NCI-H446 (cell line): ENCODE results near the gene SGPP1.
"Not testable (repeated sequence)": the region's sequence is repeated elsewhere in the genome, so short reads cannot be mapped to it uniquely, and the experiment has no call there.

ENCODE experiments used
- DNase-seq, 2 experiments: peaks; one replicate each; lab custom pipeline; 2025; lab: John Stamatoyannopoulos, UW

The SGPP1 gene

DNA sequence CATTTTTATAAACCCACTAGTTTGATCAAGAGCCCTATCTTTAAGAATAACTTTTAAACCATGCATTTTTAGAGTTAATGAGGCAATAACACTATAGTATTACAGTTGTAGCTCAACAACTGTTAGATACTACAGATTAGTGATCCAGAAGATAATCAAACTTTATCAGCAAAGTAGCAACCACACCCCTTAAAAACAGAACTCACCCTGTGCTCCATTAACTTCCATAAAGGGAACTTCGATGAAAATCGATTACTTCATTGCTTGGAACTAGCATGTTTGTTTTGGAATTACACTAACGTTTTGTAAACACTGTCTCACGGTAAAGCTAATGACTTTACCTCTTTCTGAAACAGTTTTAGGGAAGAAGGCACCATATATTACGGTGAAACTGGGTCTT lies 1.4 kb downstream of the SGPP1 start:
- no peak for DNase-seq

DNA sequence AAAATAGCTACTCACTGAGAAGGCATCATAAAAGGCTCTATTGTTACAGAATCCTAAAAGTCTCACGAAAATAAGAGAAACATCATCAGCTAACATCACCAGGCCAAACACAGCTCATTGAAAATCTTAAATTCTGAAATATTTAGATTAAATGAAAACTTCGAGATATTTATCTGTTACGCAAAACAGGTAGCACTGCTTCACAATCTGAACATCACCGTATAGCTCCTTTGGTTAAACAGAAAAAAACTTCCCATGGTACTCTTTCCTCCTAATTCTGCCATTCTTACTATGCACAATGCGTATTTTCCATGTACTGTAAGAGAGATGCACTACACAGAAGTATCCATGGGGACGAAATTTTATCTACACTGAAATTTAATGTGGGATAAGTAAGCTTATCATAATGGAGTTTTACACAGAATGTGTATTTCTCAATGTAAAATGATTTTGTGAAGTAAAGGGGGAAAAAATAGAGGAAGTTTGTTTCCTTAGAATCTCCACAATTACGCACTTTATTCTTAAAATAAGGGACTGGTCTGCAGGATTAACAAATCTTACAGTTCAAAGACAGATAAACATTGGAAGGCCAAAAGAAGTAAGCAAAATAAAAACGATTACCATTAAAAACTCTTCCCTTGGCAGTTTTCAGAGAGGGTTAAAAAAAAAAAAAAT lies 1.9 kb downstream of the SGPP1 start:
- DNase-seq, result no peak

DNA sequence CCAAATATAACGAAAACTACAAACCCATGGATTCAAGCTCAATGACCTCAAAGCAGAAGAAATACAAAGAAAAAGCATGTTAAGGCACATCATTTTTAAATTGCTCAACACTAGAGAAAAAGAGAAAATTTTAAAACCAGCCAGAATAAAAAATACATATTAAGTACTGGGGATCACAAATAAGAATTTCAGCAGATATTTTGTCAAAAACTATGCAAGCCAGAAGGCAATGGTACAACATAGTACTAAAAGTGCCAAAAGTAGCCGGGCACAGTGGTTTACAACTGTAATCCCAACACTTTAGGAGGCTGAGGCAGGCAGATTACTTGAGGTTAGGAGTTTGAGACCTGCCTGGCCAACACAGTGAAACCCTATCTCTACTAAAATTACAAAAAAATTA lies 10.2 kb downstream of the SGPP1 start:
- DNase-seq, result no peak

DNA sequence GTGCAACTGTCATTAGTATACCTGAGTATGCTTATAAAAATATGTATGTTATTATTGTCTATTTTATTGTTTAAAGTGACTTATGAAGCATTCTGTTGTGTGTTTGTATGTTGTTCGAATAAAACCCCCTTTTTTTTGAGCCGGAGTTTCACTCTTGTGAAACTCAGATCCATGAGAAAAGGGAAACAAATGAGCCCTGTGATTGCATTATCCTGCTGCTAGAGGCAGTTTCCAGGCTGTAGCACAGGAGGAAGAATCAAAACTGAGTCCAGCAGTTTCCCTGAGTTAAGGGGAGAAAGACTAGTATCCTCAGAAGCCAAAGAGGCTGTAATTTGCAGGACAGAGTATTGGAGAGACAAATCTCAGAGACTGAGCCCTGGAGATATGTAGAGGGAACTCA lies 12.5 kb downstream of the SGPP1 start:
- no peak for DNase-seq

DNA sequence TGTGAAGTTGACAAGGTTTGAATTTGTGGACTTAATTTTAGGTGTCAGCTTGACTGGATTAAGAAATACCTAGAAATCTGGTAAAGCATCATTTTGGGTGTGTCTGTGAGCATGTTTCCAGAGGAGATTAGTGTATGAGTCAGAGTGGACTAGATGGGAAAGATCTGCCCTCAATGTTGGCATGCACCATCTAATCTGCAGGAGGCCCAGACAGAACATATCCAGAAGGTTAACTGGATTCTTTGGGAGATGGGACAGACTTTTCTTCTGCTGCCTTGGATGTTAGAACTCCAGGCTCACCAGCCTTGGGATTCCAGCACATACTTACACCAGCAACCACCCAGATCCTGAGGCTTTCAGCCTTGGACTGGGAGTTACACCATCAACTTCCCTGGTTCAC lies 14.1 kb downstream of the SGPP1 start:
- DNase-seq, result no peak

DNA sequence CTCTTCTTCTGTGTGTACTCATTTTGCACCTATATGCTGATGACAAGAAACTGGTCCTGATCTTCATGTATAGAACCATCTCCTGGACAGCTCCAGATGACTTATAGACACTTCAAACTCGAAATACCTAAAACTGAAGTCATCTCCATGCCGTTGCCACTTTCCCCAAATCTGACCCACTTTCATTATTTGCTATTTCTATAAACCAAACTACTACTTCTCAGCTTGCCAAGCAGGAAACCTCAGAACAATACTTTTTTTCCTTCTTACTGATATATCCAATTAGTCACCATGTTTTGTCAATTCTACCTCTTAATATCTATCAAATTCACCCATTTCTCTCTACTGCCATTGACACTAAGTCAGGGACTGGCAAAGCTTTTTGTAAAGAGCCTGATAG lies 14.8 kb downstream of the SGPP1 start:
- no peak for DNase-seq

DNA sequence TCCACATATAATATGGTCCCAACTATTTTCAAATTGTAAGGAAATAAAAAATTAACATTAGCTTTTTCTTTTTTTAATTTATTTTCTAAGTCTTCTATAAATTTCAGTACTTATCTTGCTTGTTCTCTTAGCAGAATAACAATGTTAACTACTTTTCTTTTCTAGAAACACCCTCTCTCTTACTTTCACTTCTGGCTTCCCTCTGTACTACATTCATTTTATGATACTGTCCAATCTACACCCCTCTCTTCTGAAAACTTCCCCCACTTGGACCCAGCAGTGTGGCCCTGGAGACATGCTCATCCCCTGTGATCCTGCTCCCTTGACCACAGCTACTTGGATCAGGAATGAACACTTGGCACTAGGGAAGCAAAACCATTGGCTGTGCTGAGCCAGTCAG lies 15.7 kb downstream of the SGPP1 start:
- no peak for DNase-seq

DNA sequence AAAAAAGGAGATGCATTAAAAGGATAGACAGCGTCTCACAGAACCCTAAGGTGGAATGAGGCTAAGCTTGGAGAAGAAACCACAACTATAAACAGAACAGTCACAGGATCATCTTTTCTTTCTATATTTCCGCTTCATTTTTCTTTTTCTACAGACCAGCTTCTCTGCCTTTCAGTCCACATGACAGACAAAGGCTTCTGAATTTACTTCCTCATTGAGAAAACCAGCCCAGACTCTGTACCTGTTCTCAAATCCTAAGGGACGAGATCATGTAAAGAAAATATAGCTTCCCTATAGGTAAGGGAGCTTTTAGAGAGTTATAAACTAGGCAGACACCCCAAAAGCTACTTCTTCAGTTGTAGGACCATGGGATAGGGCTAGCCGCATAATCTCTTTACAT lies 17.4 kb downstream of the SGPP1 start:
- no peak for DNase-seq

DNA sequence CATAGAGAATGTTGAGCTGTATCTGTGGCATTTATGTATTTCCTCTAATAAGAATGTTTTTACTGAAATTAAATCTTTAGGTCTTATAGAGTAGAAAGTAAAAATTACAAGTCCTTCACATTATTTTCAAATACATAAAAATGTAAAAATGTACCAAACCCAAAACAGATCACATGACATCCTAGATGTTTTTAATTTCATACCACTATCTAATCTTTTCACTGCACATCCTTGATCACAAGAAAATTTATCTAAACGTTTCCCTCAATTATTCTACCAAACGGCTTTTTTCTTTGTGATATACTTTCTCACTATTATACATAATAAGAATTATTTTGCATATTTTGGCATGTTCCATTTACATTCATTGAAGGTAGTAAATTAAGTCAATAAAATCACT lies 18.3 kb downstream of the SGPP1 start:
- no peak for DNase-seq

DNA sequence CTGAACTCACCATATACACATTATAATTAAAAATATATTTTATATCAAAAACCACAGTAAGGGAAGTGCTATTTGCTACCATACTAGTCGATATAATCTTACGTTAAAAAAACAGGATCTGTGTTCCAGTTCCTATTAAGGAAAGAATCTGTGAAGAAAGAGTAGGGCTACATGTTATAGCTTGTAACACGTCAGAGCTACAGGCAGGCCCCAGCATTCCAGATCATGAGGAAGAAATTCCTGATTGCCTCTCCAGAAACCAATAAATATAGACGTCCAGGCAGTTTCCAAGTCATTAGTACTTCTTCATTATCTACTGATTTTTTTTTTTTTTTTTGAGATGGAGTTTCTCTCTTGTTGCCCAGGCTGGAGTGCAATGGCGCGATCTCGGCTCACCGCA lies 20.6 kb downstream of the SGPP1 start:
- DNase-seq, result no peak

DNA sequence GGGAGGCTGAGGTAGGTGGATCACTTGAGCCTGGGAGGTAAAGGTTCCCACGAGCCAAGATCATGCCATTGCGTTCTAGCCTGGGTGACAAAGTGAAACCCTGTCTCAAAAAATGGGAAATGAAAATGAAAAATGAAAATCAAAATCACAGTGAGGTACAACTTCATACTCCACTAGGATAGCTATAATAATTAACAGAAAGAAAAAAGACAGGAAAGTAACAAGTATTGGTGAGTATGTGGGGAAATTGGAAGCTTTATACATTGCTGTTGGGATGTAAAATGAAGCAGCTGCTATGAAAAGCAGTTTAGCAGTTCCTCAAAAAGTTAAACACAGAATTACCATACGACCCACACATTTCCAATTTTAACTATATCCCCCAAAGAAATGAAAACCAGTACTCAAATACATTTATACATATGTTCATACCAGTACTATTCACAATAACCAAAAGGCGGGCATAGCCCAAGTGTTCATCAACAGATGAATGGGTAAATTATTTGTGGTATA lies 22.2 kb downstream of the SGPP1 start:
- no peak for DNase-seq

DNA sequence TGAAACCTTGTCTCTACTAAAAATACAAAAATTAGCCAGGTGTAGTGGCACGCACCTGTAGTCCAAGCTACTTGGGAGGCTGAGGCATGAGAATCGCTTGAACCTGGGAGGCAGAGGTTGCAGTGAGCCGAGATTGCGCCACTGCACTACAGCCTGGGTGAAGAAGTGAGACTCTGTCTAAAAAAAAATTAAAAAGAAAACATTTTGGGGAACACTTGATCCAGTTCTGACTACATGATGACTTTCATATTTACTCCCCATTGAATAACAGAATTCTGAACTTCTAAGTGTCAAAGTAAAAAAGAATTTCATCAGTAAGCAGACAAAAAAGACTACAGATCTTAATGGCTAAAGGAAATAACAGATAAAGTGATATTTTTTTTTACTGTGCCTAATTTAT lies 25.3 kb downstream of the SGPP1 start:
- not testable (repeated sequence) for DNase-seq

DNA sequence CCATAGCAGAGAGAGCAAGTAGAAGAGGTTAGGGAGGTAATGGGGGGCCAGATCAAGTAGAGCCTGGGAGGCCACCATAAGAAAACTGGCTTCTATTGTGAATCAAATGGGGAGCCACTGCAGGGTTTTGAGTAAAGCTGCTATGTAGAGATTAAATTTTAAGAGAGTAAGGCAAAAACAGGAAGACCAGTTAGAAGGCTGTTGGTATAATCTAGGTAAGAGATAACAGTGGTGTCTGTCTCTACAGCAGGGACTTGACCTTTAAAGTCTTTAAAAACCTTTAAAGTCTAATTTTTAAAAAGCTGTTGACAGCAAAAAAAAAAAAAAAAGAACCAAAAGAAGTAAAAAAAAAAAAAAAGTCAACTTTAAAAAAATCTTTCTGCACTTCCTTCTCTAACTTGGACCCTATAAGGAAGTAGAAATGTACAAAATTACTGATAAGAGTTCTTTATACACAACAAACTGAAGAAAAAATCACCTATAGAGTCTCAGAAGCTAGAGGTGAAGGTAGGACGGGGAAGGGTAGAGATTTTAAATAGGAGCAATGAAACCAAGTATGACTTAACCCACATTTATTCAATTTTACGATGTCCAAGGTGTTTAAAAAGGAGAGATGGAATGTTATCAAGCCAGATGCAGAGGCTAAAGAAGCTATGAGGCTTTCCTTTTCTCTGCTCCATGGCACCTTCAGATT lies 26.1 kb downstream of the SGPP1 start:
- DNase-seq, result no peak

DNA sequence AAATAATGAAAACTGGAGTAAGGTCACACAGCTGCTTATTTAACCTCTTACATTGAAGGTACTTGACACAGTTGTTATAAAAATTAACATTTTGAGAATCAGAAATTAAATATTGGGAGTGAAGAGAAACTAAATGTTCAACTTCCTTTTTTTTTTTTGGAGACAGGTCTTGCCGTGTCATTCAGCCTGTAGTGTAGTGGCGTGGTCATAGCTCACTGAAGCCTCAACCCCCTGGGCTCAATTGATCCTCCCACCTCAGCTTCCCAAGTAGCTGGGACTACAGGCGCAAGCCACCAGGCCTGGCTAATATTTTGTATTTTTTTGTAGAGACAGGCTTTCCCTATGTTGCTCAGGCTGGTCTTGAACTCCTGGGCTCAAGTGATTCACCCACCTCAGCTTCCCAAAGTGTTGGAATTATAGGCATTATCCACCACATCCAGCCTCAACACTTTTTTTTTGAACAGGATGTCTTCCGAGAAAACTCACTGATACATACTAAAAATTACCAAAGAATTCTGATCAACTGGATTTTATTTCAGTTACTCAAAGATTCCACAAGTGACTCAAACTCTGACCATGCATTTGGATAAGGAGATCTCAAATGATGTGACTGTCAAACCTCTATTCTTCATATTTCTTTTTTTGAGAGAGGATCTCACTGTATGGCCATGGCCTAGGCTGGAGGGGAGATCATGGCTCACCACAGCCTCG lies 35.4 kb downstream of the SGPP1 start:
- no peak for DNase-seq

DNA sequence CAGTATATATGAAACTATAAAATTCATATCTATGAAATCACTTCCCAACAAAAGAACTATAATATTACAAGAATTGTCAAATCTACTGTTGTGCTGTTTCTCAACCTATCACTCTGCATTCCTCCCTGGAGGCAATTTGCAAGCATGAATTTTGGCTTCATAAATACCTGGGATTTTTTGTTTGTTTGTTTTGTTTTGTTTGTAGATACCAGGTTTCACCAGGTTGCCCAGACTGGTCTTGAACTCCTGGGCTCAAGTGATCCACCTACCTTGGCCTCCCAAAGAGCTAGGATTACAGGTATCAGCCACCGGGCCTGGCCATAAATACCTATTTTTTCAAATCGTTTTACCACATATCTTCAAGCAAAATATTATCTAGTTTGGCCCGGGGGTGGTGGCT lies 38.7 kb downstream of the SGPP1 start:
- no peak for DNase-seq

DNA sequence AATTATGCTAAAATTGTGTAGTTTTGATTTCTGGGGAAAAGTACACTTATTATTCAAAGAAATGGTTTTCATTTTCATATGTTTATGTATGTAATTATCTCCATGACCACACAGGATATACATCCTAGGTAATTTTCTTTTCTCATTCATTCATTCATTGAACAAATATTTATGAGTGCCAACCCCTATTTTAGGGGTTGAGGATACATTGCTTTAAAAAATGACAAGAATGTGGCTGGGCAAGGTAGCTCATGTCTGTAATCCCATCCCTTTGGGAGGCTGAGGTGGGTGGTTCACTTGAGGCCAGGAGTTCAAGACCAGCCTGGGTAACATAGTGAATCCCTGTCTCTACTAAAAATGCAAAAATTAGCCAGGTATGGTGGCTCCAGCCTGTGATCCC lies 40.9 kb downstream of the SGPP1 start:
- DNase-seq, result no peak

DNA sequence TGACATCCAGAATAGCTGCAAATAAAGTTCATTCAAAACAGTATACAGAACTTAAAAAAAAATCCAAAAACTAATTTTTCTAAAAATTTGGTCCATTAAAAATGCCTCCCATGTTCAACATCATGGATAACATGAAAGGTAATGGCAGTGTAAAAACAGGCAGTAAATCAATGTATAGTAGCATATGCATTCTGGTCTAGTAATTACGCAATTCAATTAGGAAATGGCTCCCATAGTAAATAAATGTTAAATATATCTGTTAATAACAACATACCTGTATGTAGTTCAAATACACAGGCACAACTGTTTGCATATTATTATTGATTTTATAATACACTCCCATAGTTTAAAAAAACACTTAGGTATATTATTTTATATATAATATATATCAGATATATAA lies 42.5 kb downstream of the SGPP1 start:
- no peak for DNase-seq

DNA sequence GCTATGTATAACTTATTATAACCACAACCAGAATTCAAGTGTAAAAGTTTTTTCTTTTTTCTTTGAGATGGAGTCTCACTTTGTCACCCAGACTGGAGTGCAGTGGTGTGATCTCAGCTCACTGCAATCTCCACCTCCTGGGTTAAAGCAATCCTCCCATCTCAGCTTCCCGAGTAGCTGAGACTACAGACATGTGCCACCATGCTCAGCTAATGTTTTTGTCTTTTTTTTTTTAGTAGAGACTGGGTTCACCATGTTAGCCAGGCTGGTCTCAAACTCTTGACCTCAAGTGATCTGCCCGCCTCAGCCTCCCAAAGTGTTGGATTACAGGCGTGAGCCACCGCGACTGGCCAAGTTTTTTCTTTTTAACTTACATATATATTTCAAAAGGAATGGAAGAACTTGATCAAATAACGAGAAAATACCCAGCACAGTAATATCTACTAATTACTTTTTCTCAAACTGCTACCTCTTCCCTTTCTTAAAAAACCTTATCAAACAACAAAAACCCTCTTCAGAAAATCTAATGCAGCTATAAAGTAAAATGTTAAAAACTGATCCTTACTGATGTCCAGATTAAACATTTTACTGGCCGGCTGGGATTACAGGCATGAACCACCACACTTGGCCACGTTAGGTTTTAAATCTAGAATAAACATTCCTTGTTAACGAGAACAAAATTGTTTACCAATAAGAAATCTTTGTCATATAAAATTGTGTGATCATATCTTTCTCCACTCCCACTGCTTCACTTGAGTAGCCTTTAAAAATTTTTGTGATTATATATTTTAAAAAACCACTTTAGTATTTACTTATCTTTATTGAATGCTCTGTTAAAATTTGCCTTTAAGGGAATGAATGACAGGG lies 44.9 kb downstream of the SGPP1 start:
- no peak for DNase-seq

DNA sequence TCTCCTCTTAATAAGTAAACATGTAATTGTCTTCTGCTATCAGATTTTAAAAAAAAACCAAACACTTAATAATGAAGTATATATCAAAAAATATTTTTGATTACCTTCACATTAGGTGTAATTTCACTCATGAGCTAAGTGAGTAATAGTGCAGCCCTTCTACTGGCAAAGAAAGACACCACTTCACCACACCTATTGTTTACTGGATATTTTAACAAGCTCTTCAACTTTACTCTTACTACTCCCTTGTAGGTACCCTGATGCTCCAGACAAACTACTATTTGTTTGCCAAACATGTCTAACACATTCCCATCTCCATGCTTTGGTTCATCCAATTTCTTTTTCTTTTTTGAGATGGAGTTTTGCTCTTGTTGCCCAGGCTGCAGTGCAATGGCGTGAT lies 49.3 kb downstream of the SGPP1 start:
- no peak for DNase-seq

DNA sequence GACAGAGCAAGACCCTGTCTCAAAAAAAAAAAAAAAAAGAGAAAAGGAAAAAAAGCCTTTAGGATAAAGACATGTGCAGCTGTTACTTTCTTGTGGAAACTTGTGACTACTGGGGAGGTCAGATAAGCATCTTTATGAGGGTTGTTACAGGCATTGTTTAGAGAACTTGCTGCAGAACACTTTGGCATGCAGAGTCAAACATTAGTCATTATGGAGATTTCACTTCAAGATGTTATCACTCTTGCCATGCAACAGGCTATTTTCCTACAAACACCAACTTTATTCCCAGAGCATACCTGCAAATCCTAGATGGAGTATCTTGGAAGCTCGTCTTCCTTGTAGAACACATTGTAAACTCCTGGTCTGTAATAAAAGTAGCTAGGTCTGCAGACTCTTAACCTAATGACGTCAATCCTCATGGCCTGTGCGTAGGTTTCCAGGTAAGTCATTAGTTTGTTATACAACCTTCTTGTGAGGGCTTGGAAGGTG lies 49.9 kb downstream of the SGPP1 start:
- DNase-seq, result no peak

DNA sequence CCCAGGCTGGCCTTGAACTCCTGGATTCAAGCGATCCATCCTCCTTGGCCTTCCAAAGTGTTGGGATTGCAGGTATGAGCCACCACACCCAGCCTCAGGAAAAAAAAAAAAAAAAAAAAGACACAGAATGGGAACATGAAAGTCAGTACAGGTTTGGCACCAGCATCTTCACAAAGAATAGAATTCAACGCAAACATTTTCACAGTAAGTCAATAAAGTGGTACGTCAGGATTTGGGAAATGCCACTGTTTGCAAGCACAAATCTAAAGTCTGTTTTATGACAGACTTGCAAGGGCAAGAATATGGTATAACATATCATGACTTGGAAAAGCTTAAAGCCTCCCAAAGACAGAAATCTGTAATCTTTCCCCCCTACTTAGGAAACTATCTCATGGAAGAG lies 51.2 kb downstream of the SGPP1 start:
- DNase-seq, result no peak

DNA sequence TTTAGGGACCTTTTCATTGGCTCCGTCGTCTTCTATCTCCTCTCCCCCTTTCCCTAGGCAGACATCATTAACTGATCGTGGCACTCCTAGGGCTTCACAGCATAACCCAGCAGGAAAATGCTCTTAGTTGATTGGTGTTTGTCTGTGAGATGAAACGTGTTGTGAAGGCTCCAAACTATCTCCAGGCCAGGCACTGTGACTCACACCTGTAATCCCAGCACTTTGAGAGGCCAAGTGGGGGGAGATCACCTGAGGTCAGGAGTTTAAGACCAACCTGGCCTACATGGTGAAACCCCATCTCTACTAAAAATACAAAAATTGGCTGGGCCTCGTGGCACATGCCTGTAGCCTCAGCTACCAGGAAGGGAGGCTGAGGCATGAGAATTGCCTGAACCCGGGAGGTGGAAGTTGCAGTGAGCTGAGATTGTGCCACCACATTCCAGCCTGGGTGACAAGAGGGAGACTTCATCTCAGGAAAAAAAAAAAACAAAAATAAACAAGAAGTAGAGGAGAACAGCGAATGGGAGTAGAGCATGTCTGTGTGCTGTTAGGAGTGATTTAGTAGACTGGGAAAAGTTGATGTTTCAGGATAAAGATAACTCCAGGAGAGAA lies 53.9 kb downstream of the SGPP1 start:
- no peak for DNase-seq
